ENCODE results near the gene LCE3B.

LCE3B gene

DNA sequence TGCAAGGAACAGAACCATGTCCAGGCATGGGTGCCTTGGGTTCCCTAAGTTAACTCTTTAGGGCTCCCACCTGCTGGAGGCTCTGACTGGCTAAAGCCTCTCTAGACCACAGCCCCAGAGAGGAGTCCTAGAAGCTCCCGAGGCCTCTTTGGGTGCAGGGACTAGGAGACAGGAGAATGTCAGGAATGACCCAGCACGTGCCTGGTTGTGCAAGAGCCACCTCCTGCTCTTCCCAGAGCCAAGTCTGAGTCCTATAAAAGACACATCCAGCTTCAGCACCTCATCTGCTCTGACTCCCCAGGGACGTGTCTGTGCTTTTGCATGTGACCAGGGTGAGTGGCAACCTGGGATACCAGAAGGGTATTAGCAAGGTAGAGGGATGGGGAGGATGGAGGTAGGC is 49.5 kb downstream of the LCE3B start, which contains the start of gene LCE2D:
LCE2D (plus strand) TSS at position 283 of the 400 bp plus-strand sequence. CDS start 726 bp downstream, outside the sequence.
- DNase-seq, result no peak

All from NCI-H1436 treated with DMSO at 0.1 percent for 48 hours (cell line).